Peyer's patch (tissue), 4 donors: ENCODE measurements around the gene TCEAL9.

ENCODE experiments used
- CTCF ChIP-seq, 6 experiments: fragments of 450-650 bp in 4 of 6; fragments of 200-600 bp in 2 of 6; sonication (generic) in 1 of 6; IDR thresholded peaks; one replicate each; pipeline ENCODE4 v1.5.1; 2017 to 2019; ENCODE audit warnings: antibody characterized with exemption in 6 of 6, mild to moderate bottlenecking in 3 of 6, moderate library complexity in 1 of 6
- POLR2A ChIP-seq, 2 donors: fragments of 450-650 bp; IDR thresholded peaks; one replicate each; pipeline ENCODE4 v1.5.1; 2017; ENCODE audit warnings: antibody characterized with exemption in 2 of 2, mild to moderate bottlenecking in 2 of 2, moderate library complexity in 2 of 2

- TF ChIP-seq POLR2A (IDR thresholded peaks at IDR 0.05), result no peak
- no peak for TF ChIP-seq CTCF (IDR thresholded peaks at IDR 0.05)
These were observed 41.4 kb downstream of the TCEAL9 start for GRCh38 chrX:103397707-103398106.
